NCI-H1694 (cell line): ENCODE measurements around the gene RALBP1.

Experiments
- DNase-seq: peaks from one replicate; lab custom pipeline; 2025; lab: John Stamatoyannopoulos, UW

The RALBP1 gene

DNA sequence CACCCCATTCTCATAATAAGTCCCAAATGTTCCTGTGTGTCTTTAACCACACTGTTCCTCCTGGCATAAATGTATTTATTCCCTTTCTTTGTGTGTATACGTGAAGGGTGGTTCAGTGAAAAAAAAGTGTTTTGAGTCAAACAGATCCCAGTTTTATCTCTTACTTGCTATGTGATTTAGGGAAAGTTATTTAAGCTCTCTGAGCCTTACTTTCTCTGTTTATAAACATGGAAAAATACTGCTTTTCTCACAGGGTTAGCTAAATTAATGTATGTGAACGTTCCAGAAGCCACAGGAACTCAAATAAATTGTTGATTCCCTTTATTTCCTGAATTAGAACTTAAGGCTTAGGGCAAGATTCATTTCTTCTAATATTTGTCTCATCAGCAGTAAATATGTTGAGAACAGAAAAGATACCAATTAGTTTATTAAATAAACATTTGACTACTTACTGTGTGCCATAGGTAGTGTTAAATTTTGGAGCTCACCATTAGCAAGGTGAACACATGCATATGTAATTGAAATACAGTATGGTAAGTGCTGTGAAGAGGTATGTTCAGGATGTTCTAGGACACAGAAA is 33.2 kb downstream of the RALBP1 start:
- no peak for DNase-seq

DNA sequence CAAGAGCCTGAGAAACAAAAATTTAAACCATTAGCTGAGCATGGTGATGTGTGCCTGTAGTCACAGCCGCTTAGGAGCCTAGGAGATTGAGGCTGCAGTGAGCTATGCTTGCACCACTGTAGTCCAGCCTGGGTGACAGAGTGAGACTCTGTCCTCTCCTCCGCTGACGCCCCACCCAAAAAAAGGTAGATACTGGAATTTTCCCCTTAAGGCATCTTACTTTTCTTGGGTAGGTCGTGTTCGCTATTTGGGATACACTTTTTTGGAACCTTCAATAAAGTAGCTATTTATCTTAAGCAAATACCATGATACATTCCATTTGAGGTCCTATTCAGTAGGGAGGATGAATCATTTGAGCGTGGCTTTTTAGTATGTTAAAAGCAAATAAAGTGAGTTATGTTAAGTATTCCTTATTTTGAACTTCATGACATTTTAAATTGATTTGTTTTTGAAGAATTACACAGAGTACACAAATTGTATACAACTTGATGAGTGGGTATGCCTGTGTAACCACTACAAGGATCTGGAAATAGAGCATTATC is 38.7 kb downstream of the RALBP1 start:
- DNase-seq: no peak

DNA sequence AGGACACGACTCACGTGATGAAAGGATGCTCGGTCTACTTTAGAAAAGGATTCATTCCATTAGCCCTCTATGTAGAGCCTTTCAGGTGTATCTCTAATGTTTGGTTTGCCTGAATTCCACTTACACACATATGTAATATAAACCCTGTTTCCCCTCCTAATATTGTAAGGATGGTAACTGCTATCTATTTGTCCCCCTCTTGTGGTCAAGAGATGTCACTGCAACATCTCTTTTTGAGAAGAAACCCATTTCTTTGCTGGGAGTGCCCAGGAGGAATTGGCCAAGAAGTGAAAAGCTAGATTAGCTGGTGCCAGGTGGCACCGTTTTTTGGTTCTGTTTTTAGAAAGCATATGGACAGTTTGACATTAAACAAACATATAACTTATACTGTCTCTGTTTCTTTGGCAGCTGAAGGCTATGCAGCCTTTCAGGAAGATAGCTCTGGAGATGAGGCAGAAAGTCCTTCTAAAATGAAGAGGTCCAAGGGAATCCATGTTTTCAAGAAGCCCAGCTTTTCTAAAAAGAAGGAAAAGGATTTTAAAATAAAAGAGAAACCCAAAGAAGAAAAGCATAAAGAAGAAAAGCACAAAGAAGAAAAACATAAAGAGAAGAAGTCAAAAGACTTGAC is 41.2 kb downstream of the RALBP1 start:
- DNase-seq: peak; percentile 9

DNA sequence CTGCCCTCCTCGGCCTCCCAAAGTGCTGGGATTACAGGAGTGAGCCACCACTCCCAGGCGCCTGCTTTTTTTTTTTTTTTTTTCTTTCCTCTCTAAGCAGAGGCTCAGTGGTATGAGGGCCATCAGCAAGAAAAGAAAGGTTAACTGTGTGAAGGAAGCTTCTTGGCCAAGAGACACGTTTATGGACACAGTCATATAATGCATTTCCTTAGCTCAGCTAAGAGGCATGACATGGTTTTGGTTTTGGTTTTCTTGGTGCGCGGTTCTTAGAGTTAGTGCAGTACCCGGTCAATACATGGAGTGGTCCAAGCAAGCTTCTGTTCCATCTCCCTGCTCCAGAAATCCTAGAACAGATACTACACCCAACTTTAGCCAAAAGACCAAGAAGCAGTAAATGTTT is 42.6 kb downstream of the RALBP1 start:
- DNase-seq: no peak

DNA sequence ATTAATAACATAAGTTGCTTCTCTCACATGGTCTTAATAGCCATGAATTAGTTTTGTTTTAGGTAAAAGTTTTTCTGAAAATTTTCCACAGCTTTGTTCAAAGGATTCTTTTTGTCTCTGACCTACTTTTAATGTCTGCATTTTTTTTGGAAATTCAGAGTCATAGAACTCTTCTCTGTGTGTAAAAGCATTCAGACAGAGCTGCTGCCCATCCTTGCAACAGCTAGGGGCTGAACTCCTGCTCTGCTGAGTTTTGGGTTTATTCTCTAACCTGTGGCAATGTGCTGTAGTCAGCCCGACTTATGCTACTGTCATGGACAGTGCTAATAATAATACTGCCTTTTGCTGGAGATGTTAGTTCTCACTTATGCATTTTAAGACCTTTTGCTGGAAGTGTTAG is 44.1 kb downstream of the RALBP1 start:
- no peak for DNase-seq

DNA sequence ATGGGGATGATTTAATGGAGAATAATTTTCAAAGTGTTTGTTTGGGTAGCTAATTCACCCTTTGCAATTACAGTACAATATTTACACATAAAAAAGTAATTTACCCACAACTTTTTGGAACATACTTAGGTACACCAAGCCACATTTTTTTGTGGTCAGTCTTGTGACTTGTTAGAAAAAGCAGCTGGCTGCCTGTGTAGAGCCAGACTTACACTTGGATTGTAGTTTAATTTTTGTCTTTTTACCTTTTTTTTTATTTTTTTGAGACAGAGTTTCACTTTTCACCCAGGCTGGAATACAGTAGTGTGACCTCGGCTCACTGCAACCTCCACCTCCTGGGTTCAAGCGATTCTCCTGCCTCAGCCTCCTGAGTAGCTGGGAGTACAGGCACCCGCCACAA is 45.4 kb downstream of the RALBP1 start:
- no peak for DNase-seq

DNA sequence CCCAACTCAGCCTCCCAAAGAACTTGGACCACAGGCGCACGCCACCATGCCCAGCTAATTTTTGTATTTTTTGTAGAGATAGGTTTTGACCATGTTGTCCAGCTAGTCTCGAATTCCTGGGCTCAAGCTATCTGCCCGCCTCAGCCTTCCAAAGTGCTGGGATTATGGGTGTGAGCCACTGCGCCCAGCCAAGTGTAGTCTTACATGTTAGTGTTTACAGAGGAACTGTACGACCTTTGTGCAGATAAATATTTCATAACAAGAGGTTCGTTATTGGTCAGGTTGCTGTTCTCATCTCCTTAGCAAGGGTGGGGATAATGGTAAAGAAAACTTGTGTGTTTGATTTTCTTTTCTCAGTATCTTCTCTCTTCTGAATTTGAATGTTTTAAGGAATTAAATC is 46.5 kb downstream of the RALBP1 start:
- no peak for DNase-seq

DNA sequence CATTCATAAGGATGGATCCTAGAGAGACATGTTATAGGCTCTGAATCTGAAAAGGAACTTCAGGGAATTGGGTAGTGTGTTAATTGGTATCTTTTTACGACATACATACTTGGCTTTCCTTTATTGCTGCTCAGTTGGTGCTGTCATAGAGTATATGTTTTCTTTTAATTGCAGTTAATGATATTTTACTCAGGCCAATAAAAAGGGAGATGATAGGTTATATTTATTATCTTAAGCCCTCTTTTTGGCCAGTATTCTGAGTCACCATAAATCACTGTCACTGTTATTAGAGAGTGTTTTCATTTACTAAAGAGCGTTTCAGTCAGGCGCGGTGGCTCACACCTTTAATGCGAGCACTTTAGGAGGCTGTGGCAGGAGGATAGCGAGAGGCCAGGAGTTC is 47.6 kb downstream of the RALBP1 start:
- no peak for DNase-seq

DNA sequence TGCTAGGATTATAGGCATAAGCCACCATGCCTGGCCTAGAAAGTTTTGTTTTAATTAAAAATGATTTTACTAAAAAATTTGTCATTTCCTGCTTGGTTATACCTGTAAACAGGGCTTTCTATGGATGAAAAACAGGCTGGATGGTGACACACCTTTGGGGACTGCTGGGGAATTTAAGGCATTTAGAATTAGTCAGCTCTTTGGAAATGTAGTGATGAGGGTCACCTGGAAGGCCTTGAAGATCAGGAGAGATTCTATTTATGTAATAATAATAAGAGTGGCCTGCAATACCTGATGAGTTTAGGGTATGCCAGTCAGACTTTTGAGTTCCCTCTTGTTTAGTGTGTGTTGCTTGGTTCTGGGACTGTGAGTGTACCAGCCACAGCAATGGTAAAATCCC is 51.1 kb downstream of the RALBP1 start:
- no peak for DNase-seq

DNA sequence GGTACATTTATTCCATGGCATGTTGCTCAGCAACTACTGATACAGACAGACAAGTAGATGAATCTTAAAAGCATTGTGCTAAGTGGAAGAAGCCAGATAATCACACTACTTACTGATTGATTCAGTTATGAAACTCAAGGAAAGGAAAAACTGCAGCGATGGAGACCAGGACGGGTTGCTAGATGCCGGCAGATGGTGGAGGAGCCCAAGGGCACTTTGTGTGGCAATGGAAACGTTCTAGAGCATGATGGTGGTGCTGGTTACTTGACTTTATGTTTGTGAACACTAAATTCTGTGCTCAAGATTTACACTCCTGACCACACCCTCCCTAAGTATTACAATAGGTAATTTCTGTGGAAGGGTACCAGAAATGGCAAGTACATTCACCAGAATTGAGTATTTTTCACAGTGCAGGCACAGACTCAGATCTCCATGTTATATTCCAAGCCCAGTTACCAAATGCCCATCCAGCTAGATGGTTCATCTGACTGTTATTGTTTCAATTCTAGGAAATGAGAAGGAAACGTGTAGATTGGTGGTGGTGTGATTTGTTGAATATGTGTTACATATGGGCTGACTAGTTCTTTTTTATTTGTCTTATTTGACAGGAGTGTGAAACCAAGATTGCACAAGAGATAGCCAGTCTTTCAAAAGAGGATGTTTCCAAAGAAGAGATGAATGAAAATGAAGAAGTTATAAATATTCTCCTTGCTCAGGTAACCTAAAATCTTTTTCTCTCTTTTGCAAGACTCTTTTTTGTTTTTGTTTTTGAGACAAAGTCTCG is 55.1 kb downstream of the RALBP1 start:
- no peak for DNase-seq

DNA sequence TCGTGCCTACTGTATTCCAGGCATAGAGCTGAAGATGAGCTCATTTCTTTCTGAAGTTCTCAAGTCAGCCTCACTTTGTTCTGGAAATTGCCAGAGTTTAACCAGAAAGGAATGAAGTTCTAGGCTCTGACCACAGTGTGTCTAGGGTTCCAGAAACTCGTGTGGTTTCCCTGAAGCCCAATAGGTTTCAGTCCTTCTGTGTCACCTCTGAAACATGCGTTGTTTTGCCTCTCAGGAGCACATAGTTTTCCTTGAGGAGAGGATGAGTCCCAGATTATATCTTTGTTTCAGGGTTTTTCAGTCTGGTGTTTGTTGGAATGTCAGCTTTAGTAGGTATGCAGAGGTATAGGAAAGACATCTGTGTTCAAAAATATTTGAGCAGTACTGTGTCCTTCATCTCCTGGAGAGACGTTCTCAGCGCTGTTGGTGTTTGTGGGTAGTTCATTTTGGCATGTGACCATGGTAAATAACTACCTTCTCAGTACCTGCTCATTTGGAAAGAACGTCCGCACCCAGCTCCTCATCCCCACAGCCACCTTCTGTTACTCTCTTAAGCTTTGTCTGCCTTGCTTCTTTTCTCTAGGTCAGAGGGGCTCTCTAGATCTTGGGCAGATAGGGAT is 56.6 kb downstream of the RALBP1 start:
- DNase-seq: no peak

DNA sequence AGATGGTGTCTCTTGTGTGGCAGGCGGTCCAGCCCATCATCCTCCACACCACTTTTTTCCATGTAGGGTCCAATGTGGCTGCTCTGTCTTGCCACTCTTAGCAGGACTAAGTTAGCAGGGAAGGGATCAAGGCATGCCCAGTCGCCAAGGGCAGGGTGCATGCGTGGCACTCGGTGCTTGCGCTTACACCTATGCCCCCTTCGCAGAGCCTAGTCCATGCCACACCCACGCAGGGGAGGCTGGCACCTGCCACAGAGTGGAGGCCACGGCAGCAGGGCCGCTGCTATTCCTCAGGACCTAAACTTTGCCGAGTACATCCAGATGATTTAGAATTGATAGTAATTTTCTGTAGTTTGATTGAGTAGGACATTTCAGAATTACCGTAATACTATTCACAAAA is 59.5 kb downstream of the RALBP1 start:
- DNase-seq: no peak

DNA sequence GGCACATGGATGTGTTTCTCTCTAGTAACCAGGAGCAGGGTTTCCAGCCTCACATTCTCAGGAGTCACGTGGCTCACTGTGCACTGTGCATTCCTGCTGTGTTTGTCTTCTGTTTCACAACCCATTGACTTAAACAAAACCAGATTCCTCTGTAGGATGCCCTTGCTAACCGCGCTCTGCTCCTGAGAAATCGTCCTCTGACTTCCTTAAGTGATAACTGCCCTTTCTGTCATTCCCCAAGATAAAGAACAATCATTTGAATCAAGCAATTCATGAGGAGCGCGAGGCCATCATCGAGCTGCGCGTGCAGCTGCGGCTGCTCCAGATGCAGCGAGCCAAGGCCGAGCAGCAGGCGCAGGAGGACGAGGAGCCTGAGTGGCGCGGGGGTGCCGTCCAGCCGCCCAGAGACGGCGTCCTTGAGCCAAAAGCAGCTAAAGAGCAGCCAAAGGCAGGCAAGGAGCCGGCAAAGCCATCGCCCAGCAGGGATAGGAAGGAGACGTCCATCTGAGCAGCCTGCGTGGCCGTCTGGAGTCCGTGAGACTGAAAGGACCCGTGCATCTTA is 60.2 kb downstream of the RALBP1 start:
- no peak for DNase-seq

DNA sequence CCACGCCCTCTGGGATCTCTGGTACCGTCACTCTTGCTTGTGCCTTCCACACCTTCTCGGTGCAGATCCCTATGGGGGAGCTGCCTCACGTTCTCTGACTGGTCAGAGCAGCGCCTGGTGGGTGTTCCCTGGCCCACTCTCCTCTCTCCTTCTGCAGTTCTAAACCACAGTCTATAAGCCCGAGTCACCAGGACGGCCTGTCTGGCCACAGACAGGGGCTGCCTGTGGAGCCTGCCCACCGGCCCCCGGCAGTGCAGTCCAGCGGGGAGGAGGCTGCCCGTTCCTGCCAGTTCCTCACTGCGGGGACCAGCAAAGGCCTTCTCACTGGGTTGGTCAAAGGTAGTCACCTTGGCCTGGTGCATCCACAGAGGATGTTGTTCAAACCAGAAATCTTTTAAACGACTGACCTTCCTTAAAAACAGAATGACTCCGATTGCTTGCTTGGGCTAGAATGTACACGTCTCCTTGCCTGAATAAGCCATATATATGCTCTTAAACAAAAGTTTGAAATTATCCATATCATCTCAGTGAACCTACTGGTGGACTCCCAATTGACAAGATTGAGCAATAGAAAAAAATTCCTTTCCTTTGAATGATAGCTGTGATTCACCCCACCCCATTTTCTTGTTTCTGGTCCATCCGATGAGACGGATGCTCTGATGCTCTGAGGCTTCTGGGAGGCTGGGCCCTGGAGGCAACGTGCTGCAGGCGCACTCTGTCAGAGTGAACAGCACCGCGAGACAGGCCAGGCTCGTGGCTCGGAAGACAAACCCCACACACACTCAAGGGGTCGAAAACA is 61.2 kb downstream of the RALBP1 start:
- DNase-seq: no peak

DNA sequence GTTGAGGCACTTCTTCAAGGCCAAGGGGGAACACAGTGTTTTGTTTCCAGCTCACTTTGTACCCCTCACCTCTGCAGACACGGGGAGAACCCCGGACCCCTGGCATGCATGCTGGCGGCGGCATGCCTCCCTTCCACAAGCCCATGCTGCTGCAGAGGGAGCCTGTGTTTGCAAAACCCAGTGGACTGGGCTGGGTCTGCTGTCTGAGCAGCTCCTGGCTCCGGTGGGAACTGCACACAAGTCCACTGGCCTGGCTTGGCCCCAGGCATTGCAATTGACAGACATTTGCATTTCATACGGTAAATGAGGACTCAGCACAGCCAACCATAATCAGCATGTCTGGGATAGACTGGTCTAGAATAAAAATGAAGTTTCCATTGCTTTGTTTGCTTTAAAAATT is 62.4 kb downstream of the RALBP1 start:
- no peak for DNase-seq

DNA sequence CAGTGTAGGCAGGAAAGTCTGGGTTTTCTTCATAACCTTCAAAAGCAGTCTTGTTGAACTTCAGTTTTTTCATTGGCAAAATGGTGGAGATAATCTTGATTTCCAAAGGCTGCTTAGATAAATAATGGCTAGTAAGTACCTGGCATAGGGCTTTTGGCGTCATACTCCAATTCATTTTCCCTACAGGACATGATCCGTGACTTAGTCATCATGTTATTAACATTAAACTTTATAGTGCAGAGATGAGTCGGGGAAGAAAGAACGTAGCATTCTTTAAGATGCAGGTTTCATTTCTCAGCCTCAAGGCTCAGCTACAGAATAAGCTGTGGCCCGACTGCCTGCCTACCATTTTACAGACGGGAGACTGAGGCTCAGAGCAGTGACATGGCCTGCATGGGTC is 64.0 kb downstream of the RALBP1 start:
- no peak for DNase-seq

DNA sequence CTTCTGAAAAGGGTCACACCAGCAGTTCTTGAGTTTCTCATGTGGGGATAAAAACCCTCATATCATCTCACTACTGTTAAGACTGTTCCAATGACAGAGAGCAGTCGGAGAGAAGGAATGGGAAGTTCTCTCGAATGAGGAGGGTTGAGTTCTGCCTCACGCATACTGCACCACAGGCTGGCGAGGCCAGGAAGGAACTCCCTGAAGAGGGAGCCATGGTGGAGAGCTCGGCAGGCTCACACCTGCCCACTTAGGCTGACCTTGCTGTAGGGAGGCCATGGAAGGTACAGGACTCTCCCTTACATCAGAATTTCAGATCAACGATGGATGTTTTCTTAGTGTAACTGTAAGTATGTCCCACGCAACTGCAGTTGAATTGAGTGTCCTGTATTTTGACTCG is 64.6 kb downstream of the RALBP1 start:
- DNase-seq: no peak

DNA sequence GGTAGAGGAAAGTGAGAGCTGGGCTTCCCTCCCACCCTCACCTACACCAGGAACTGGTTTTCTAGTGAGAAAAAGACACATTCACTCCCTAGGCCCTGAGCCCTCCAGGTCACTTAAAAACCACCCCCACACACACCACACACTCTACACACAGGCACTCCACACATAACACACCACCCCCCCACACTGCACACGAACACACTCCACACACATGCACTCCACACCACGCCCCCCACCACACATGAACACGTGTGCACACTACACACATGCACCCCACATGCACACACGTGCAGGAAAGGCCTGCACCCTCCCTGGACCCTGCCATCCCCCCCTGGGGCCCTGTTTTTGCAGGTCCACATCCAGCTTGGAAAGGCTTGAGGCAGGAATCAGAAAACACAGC is 67.6 kb downstream of the RALBP1 start:
- DNase-seq: no peak

DNA sequence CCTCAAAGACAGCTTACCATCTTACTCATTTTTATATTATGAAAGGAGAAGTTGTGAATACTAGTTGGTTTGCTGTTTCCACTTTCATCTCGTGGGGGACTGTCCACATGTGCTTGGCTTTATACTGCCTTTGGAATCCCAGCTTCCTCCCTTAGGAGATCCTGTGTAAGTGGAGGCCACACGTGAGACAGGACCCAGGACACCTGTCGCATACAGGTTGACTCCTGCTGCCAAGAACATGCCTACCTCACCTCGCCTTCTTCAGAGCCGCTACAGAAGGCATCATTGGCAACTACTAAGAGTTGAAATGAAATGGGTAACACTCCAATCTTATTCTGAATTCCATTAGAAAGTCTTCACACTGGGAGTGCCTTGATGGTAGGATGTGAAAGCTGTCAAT is 69.7 kb downstream of the RALBP1 start:
- DNase-seq: no peak

DNA sequence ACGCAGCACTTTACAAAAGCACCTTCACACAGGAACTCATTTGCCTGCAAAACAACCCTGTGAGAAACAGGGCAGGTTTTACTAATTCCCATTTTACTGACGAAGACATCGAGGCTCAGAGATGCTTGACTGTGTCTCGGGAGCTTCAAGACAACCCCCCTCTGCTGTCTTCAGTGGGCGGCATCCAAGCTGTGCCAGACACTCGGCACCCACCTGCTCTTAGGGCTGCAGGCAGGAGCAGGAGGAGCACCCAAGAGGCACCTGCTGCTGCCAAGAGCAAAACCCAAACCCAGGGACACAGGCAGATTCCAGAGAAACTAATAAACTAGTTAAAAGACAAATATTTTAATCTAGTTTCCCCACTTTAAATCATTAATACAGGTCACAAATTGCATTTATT is 71.2 kb downstream of the RALBP1 start:
- no peak for DNase-seq

DNA sequence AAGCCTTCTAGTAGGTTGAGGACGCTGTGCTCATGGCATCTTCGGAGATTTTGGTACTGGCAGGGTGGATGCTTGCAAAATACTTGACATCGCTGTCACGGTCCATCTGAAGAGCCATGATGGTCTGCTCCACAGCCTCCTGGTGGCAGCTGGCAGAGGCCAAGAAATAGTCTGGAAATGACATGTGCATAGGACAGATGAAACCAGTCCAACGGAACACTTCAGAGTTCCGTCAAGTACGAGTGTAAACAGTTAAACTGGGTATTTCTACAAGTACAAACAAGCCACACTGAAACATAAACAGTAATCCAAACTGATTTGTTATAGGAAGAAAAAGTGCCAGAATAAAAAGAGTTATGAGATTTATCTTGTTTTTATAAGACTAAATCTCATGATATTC is 72.5 kb downstream of the RALBP1 start:
- DNase-seq: no peak

DNA sequence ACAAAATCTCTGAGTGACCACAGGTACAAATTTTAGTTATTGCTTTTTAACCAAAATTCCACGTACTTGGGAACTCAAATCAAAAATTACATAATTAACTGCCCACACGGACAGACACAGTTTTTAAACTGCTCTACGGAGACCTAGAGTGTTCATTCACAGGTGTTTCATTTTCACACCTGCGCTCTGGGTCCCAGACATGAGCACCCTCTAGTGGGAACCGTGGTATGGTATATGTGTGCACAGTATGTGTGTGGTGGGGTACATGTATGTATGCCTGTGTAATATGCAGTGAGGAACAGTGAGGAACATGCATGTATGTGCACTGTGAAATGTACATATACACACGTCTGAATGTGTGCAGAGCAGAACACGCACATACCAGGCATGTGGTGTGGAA is 74.1 kb downstream of the RALBP1 start:
- DNase-seq: no peak
